ENCODE data around the gene HIVEP3. TPM values are rescaled to one million over a fixed set of nuclear protein-coding genes. Genes with fewer than 3 reads are reported as not detected.

HIVEP3 gene
- total RNA-seq, 2 donors from 2014 or later, result 4.7 to 5.8 TPM

DNA sequence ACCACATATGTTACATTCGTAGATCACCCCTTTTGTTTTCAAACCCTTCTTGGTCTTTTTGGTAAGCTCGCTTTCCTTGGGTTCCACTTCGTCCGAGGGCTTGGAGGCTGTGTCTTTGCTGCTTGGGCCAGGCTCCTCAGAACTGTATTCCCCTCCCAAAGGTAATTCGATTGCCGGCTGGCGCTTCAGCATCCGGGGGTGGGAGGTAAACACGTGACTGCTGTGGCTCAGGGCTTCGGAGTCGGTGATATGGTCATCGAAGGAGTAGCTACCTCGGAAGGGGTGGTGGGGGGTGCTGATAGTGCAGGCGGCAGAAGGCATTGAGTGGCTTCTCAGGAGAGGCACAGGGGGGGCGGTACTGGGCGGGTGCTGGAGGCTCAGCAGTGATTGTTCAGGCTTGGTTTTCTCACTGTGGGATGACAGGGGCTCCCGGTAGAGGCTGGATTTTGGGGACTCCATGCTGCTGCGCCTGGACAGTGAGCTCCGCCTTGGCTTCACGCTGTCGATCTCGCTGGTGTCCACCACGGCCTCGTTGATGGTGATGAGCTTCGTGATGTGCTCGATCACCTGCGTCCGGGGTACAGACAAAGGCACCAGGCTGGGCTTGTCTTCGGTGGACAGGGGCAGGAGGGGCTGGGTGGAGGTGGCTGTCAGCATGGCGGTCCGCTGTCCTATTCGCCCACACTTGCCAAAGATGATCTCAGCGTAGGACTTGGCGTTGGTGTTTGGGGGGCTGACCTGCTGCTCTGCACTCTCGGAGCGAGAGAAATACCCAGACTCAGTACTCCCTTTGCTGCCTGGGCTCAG, 335.7 kb downstream of the HIVEP3 start:
- Histone ChIP-seq H3K9me3 (no peaks in the 10 kb centered on the region), H3K4me3 (no peak overlapping the region), H3K36me3 (no peaks in the 10 kb centered on the region), H3K4me1 (no peaks in the 10 kb centered on the region), H3K27ac (no peak overlapping the region), H3K27me3 (no peaks in the 10 kb centered on the region)
- no peak for DNase-seq (ENCODE audit: low spot score)
- TF ChIP-seq, protein P1, sequence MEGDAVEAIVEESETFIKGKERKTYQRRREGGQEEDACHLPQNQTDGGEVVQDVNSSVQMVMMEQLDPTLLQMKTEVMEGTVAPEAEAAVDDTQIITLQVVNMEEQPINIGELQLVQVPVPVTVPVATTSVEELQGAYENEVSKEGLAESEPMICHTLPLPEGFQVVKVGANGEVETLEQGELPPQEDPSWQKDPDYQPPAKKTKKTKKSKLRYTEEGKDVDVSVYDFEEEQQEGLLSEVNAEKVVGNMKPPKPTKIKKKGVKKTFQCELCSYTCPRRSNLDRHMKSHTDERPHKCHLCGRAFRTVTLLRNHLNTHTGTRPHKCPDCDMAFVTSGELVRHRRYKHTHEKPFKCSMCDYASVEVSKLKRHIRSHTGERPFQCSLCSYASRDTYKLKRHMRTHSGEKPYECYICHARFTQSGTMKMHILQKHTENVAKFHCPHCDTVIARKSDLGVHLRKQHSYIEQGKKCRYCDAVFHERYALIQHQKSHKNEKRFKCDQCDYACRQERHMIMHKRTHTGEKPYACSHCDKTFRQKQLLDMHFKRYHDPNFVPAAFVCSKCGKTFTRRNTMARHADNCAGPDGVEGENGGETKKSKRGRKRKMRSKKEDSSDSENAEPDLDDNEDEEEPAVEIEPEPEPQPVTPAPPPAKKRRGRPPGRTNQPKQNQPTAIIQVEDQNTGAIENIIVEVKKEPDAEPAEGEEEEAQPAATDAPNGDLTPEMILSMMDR (IDR thresholded peaks at IDR 0.05), result no peak

DNA sequence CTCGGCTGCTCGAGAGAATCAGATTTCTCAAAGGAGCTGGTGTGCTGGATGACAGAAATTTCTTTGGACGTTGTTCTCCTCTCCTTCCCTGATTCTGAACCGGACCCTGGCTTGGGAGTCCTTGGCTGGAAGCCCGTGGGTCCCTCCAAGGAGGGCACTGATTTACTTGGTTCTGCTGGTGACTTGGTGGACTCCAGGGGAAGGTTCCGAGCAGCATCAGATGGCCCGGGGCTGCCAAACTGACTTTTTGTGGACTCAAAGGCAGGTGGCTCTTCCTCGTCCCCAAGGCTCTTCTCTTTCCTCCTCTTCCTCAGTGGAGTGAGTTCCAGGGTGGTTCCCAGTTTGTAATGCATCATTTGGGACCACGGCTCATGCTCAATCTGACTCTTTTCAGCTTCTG, 336.4 kb downstream of the HIVEP3 start:
- Histone ChIP-seq H3K9me3 (no peaks in the 10 kb centered on the region), H3K36me3 (no peaks in the 10 kb centered on the region), H3K27ac (no peak overlapping the region), H3K27me3 (no peaks in the 10 kb centered on the region), H3K4me1 (no peaks in the 10 kb centered on the region), H3K4me3 (no peak overlapping the region)
- no peak for DNase-seq (ENCODE audit: low spot score)
- TF ChIP-seq, protein P1 (IDR thresholded peaks at IDR 0.05), result no peak

DNA sequence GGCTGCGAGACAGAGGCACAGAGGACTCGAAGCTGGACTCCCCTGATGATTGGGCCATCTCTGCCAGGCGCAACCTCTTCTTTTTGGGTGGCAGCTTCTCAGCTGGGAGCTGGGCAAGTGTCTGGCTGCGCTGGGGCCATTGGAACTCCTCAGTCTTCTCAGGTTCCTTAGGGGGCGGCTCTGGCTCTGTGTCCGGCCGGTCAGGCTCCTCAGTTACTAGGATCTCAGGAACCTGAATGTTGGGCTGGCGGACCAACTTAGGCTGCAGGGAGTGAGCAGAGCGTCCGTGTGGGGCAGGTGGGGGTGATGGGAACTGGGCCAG, 336.8 kb downstream of the HIVEP3 start:
- Histone ChIP-seq H3K4me3 (no peak overlapping the region), H3K9me3 (no peaks in the 10 kb centered on the region)

DNA sequence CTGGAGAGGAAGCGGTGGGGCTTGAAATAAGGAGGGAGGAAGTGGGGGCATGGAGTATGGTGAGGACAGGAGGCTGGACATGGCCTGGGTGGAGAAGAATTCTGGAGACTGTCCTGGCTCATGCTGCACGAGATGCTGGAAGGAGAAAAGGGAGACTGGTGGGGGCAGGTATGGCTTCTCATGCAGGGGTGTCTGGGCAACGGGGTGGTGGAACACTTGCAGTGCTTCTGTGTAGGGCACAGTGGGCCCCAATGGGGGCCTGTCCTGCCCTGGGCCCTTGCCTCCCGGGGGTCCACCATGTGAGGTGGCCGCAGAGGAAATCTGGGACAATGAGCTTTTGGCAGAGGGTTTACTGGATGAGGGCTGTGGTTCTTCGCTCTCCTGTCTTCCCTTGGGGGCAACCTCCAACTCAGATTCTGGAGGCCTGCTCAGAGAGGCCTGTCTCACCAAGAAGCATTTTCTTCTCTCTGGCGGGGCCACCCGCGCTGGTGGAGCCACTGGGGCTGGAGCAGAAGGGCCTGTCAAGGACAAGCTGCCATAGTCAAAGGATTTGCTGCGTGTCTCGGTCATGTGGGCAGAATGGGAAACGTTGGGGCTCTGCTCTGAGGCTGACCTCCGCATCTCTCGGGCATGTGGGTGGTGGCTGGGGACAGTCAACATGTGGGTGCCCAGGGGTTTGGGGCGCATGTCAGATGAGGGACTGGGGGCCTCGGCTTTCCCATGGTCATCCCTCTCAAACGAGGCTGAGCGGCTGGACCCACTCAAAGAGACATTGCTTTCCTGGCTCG, 337.3 kb downstream of the HIVEP3 start:
- H3K4me3 ChIP-seq, result no peak overlapping the region
- no peak overlapping the region for H3K27ac ChIP-seq
- TF ChIP-seq, protein P1 (IDR thresholded peaks at IDR 0.05), result no peak
- H3K36me3 ChIP-seq, result no peaks in the 10 kb centered on the region
- no peaks in the 10 kb centered on the region for H3K9me3 ChIP-seq
- no peaks in the 10 kb centered on the region for H3K4me1 ChIP-seq
- peak; percentile 4 for DNase-seq (ENCODE audit: low spot score)
- no peaks in the 10 kb centered on the region for H3K27me3 ChIP-seq

More for the DNA sequence above, 336.8 kb downstream of the HIVEP3 start:
- no peaks in the 10 kb centered on the region for H3K36me3 ChIP-seq
- no peak for DNase-seq (ENCODE audit: low spot score)
- TF ChIP-seq, protein P1 (IDR thresholded peaks at IDR 0.05), result no peak
- no peaks in the 10 kb centered on the region for H3K27me3 ChIP-seq
- H3K27ac ChIP-seq, result no peak overlapping the region
- H3K4me1 ChIP-seq, result no peaks in the 10 kb centered on the region

GRCh38 chr1:41580520-41581172, 338.1 kb downstream of the HIVEP3 start:
- Histone ChIP-seq H3K36me3 (no peaks in the 10 kb centered on the region), H3K27ac (no peak overlapping the region), H3K9me3 (no peaks in the 10 kb centered on the region), H3K4me3 (no peak overlapping the region), H3K4me1 (no peaks in the 10 kb centered on the region), H3K27me3 (no peaks in the 10 kb centered on the region)
- TF ChIP-seq, protein P1 (IDR thresholded peaks at IDR 0.05), result no peak
- DNase-seq (ENCODE audit: low spot score), result peak; percentile 28

Data from right atrium auricular region (tissue), 2 donors.